Measurements from ENCODE around the gene SNRNP48.

The SNRNP48 gene, protein sequence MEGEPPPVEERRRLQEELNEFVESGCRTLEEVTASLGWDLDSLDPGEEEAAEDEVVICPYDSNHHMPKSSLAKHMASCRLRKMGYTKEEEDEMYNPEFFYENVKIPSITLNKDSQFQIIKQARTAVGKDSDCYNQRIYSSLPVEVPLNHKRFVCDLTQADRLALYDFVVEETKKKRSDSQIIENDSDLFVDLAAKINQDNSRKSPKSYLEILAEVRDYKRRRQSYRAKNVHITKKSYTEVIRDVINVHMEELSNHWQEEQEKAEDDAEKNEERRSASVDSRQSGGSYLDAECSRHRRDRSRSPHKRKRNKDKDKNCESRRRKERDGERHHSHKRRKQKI

DNA sequence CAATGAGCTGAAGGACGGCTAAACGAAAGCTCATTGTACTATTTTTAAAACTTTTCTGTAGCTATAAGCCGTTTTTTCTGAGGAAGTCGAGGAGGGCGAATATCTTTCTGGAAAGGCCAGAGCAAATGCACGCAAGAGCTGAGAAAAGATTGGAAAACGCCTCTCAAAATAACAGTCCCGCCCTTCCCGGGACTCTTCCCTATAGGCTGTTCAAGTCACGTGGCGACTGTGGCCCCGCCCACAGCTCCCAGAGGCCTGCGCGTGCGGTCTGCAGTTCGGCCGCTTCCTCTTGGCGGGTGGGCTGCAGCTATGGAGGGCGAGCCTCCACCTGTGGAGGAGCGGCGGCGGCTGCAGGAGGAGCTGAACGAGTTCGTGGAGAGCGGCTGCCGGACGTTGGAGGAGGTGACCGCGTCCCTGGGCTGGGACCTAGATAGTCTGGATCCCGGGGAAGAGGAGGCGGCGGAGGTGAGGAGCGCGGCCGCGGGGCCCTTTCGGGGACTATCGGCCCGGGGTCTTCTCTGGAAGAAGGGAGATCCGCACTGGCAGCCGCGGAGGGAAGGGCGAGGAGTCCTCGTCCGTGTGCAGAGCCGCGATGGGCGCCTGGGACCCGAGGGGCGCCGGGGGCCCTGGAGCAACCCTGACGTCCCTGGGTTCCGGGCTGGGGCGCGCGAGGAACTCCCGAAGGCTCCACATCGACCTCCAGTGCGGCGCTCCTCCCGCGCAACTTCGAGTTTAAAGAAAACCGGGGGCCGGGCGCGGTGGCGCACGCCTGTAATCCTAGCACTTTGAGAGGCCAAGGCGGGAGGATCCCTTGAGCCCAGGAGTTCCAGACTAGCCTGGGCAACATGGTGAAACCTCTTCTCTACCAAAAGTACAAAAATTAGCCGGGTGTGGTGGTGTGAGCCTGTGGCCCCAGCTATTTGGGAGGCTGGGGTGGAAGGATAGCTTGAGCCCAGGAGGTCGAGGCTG, at the start of gene SNRNP48:
SNRNP48 (plus strand) TSS at position 250 of the 969 bp plus-strand sequence; CDS start at position 310, 60 bp downstream.
- peak; percentile 87 for DNase-seq

DNA sequence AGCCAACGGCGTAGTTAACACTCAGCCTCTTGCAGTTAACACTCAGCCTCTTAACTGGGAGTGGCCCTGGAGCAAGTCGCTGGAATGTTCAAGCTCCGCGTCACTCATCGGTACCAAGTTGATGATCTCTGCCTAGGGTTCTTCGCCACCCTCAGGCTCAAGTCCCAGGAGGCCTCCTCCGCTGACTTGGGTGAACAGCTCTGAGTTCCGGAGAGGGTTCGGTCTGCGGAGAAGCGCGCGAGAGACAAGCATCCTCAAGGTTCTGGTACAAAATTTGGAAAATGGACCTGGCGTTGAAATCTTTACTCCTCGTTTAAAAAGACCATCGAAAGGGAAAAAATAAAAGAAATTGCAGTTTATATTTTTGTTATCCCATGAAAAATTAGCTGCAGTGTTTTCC, 49.4 kb upstream of the SNRNP48 start:
- no peak for DNase-seq

DNA sequence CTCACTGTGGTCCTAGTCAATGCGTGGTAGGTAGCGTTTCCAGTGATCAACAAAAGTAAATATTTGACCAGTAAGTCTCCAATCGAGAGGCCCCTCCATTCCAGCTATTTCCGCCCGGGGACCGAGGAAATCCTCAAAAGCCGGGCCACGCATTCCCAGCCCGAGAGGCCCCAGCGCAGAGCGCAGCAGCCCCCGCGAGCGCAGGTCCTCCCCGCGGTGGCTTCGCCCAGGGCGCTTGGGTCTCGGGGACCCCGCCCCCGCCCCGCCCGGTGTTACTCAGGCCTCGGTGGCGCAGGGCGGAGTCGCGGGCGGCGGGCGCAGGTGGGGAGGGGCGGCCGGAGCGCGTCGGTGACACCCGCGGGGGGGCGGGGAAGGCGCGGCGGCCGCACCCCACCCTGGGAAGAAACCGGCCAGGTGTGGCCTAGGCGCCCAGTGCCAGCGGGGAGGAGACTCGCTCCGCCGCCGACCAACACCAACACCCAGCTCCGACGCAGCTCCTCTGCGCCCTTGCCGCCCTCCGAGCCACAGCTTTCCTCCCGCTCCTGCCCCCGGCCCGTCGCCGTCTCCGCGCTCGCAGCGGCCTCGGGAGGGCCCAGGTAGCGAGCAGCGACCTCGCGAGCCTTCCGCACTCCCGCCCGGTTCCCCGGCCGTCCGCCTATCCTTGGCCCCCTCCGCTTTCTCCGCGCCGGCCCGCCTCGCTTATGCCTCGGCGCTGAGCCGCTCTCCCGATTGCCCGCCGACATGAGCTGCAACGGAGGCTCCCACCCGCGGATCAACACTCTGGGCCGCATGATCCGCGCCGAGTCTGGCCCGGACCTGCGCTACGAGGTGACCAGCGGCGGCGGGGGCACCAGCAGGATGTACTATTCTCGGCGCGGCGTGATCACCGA, 48.6 kb upstream of the SNRNP48 start, which contains the start of gene DSP:
DSP (plus strand) TSS at position 497 of the 890 bp plus-strand sequence; CDS start at position 742, 245 bp downstream.
- no peak for DNase-seq

DNA sequence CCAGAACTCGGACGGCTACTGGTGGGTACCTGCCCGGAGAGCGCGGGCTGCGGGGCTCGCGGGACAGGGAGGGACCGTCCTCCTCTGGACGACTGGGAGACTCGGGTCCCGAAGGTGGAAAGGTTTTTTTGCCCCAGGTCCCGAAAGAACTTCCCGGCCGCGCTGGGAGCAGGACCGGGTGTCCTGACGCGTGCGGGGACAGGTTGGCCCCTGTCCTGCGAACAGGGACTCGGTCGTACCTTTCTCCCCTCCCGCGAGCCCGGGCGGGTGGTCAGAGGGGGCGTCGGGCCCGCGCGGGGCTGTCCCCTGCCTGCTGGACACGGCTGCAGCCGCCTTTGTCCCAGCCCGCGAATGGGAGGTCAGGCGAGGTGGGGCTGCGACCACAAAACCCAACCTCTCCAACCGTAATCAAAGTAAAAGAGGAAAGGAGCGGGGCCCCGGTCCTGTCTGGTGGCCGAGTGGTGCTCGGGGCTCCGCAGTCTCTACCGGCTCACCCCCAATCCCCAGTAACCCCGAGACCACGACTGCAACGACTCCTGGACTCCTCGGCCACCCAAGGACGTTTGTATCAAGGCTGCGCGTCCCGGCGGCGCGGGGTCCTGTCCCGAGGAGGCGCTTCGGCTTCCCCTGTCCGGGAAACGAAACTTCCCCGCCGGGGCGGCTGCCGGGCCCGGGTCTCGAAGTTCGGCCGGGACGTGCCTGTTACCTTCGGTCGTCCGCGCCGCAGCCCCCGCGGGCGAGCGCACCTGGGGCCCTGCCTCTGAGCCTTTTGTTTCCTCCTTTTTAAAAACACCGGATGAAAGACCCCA, 47.7 kb upstream of the SNRNP48 start:
- no peak for DNase-seq

DNA sequence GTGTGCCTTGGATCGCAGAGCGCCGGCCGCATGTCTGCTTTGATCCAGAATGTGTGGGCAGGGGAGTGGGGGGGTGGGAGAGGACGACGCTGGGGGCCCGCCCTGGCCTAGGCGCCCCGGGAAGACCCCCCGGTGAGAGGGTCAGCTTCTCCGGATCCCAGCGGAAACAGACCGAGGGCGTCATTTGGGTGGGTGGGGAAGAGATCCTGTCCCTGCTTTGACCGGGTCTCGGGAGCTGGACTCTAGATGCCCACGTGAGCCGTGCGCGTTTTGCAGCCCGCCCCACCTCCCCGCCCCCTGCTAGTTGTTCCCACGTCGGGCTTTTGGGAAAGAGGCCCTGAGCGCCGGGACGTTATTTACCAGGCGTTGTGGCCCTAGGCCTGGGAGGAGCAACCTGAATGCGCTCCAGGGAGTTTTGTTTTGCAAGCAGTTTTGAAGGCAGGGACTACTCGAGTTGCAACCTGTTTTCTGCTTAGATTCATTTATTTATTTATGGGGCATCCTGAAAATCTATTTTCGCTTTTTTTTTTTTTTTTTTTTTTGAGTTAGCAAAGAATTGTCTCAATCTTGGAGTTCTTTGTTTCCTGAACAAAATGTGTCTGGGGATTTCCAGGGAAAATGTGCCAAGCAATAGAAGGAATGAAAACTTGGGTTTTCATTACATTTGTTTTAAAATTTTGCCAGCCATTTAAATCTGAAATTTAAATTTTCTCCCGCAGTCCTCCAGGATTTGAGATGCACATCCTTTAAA, 46.9 kb upstream of the SNRNP48 start:
- no peak for DNase-seq

DNA sequence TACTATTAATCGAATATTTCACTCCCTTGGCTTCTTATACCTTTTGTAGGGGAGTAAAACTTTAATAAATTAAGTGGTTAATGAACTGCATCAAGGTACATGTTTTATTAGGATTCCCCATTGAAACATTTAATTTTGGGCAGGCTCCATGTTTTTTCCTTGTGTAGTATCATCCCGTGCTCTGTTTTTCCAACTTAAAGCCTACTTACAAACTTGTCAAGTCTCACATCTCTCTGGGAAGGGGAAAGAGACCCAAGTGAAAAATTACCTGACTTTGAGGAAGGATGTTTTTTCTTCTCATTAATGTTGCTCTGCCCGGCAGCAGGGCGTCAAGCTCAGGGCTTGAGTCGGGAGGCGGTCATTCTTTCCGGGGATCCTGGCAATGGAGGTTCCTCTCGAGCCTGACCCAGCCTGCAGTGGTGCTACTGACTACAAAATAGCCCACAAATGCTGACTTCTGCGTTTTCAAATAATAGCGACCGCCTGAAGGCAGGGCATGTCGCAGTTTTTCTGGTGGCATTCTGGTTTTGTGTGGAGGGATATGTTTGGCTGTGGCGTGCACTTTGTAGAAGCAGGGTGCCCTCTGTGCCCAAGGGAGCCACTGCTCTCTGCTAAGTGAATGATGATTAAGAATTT, 46.1 kb upstream of the SNRNP48 start:
- DNase-seq = no peak

DNA sequence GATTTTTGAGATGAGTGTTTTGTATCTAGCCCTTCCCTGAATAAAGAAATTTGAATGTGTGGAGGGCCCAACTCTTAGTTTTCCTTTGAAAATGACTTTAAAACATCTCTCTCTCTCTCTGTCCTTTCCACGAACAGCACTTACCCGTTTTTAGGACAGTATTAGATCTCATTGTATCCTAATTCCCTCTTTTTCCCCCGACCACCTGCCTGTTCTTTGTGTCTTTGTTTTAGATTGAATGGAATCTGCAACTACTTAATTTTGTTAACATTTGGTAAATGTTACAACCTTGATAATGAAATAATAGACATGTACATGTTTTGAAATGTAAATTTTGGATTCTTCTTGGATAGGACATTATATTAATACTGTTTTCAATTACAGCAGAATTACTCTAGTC, 45.4 kb upstream of the SNRNP48 start:
- no peak for DNase-seq

DNA sequence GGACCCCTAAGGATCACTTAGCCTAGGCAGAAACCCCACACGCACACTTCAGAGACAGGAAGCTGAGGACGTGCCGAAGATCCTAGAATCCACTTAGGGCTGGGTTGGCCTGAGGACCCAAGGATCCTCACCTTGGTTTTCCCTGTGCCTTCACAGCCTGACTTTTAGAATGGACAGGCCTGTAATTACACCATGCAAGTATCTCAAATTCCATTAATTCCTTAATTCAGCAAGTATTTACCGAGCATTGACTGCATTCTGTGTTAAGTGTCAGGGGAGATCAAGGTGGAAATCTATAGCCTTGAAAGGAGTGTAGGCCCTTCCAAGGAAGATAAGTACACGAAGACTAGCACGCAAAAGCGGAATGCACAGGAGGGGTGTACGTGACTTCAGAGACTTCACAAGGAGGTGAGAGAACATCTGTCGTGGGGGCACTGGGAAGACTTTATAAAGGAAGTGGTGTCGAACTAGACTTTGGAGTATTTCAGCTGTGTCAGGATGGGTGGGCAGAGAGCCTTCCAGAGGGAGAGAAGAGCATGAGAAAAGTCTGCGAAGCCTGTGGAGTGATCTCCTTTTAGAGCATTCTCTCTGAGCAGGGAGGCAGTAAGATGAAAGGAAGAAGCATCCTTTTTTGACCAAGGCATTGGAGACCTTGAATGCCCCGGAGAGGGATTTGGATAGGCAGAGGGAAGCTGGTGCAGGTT, 44.5 kb upstream of the SNRNP48 start:
- DNase-seq = no peak

DNA sequence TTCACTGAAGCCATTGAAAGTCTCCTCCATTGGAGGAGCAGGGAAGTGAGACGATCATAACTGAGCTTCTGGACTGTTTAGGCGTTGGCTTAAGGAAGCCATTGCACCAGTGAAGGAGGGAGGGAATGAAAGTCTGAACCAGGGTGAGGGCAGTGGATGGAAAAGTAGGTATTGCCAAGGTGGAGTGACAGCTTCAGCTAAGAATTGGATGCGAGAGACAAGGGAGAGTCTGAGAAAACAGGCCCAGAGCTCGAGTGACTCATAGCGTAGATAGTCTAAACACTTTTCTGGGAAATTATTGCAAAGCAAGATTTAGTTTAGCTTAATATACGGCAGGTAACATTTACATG, 44.0 kb upstream of the SNRNP48 start:
- DNase-seq = no peak

DNA sequence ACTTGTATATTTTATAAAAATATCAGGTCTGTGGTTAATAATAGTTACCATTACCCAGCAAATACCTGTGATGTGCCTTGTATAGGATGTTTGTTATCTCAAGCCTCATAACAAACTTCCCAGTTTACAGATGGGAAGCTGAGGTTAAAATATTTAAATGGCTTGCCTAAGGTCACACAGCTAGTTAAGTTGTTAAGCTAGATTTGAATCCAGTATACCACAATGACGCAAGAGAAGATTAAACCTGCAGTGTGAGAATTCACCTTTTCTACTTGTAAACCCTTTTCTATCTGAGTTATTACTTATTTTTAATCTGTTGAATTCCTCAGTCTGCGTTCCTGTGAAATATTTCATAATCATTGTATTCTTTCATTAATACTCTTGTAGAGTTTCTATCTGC, 43.6 kb upstream of the SNRNP48 start:
- DNase-seq = no peak

DNA sequence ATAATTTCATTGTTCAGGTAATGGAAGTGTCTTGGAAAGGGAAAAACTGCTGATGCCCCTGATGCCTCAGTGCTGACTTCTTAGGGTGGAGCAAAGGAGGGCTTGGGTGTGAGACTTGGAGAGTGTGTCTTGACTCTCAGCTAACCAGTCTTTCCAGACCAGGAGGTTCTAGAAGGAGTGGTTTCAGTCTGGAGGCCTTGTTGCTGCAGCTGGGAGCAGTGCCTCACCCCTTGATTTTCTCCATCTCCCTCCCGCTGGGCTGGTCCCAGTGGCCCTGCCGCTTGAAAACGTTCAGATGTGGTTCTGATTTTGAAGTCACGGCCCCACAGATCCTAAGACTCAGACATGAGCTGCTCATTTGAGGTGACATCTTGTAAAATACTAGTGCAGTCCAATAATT, 43.1 kb upstream of the SNRNP48 start:
- DNase-seq = no peak

DNA sequence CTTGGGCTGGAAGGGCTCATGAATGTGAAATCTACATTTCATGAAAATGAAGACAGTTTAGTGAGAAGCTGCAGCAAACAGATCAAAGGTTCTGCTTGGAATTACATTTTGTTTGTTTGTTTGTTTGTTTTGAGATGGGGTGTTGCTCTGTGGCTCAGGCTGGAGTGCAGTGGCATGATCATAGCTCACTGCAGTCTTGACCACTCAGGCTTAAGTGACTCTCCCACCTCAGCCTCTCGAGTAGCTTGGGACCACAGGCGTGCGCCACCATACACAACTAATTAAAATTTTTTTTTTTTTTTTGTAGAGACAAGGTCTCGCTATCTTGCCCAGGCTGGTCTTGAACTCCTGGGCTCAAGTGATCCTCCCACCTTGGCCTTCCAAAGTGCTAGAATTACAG, 42.7 kb upstream of the SNRNP48 start:
- no peak for DNase-seq

DNA sequence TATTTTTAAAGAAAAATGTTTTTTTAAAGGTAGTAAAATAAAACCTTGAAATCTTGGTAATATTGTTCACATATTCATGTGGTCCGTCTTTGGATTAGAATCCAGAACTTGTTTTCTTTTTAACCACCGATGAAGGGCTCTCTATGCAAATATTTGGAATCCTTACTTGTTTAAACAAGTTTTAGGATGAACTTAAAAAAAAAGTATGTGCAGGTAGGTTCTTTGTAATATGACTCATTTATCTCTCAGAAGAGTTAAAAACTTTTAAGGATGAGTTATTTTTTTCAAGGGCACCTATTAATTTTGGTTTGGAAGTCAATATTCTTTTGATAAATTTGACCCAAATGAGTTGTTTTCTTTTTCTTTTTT, 39.6 kb upstream of the SNRNP48 start:
- DNase-seq = no peak

DNA sequence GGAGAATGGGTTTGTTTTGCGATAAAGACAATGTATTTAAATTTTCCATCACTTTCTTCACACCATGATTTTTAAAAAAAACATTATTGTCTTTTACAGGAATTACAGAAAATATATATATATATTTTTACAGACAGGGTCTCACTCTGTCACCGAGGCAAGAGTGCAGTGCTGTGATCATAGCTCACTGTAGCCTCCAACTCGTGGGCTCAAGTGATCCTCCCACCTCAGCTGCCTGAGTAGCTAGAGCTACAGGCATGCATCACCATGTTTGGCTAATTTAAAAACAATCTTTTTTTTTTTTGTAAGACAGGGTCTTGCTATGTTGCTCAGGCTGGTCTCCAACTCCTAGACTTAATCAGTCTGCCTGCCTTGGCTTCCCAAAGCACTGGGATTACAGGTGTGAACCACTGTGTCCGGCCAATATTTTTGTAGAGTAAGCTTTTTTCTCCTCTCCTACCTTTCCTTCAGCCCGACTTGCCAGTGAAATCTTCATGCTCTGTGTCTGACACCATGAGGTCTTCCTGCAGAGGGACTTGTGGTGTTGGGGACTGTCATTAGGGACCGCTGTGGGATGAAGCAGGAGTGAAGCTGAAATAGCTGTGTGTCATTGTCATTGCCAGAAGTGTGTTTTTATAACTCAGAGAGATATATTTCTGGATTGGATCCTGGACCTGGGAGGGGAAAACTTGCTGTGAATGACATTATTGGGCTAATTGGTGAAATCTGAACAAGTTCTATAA, 35.3 kb upstream of the SNRNP48 start:
- no peak for DNase-seq

DNA sequence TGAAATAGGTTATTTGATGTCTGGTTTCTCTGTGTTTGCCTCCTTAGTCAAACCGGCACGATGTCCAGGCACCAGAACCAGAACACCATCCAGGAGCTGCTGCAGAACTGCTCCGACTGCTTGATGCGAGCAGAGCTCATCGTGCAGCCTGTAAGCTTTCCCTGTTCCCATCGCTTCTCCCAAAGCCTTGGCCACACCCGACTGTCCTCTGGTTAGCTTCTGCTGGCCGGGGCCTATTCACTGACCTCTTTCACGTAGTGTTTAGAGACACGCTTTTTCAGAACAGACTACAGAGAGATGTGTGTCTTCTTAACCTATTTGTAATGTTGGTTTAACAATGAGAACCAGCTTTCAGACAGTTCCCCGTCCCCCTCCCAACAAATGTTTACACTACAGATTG, 34.3 kb upstream of the SNRNP48 start:
- no peak for DNase-seq

DNA sequence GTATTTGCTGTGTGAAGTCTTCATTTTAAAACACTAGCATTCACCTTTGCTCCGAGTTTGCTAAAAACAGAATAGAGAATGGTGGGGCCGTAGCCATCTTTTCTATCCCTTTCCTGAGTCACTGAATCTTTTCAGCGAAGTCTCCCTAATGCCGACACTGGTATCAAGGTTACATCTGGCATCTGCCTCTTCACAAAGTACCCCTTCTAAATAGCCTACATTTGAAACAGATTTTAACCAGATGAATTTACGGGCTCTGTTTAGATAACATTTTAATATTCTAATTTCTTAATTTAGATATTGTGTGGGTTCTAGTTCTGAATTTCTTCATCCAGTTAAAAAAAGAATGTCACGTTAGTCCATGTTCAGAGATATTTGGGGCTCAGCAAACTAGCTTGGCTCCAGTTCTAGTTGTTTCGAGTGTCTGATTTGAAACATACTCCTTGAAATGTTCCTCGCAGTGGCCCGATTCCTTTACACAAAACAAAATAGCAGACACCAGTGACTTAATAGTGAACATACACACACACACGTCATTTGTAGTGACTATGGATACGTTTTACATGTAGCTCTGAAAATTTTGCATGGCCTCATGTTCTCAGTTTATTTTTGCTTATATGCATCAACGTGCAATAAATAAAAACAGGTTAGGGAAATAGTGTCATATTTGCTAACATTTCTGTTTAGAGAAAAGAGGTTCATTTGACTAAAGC, 33.4 kb upstream of the SNRNP48 start:
- no peak for DNase-seq

DNA sequence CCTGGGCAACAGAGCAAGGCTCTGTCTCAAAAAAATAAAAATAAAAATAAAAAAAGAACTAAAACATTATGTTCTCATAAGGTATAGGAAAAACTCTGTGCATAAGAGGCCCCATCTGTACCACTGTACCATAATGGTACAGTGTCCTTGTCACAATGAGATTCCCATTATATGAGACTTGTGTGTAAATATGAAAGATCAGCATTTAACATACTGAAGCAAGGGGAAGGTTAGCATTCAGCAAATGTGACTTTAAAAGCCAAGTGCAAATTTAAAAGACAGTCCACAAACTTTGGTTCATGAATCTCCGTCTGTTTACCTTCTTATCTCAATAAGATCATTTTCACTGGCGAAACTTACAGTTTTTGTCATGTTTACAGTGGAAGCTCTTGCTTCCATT, 32.3 kb upstream of the SNRNP48 start:
- DNase-seq = no peak

DNA sequence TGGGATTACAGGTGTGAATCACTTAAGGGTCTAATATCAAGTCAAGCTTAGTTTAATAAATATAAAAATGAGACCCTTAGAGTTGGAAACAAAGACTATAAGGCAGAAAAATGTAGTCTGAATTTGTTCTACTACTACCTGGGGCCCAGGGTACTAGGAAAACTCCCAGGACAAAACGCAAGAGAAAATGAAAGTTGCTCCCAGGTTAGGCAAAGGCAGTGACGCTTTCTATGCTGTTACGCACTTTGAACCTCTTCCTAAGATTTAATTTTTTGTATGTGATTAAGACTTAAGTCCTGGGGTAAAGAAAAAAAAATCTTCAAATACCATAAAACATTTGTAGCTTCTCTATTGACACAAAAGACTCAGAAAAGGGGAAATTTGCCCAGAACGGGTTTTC, 31.2 kb upstream of the SNRNP48 start:
- no peak for DNase-seq

DNA sequence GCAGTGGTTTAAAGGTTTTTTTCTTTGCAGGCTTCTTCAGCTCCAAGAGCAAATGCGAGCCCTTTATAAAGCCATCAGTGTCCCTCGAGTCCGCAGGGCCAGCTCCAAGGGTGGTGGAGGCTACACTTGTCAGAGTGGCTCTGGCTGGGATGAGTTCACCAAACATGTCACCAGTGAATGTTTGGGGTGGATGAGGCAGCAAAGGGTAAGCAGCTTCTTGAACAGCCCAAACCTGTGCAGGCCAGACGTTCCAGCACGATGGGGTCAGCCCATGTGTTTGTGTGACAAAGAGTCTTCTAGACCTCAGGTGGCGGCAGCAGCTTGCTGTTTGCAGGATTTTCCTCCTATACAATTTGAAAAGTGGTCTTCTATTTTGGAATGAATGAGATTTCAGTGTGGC, 30.8 kb upstream of the SNRNP48 start:
- no peak for DNase-seq
